GM08714 (cell line): ENCODE results near the gene BABAM1.
"Not testable (repeated sequence)": the region's sequence is repeated elsewhere in the genome, so short reads cannot be mapped to it uniquely, and the experiment has no call there.

ENCODE experiments used
- H3K4me3 ChIP-seq: fragments of 200-500 bp; sonication (Bioruptor generic); 2 replicates; pipeline ENCODE4 v1.5.1; 2014; ENCODE audit warnings: mild to moderate bottlenecking, low read length, inconsistent platforms
- ZNF274 ChIP-seq: IDR thresholded peaks from 2 replicates; pipeline ENCODE4 v1.6.1; 2012; ENCODE audit warnings: mild to moderate bottlenecking, low read depth, low read length

The BABAM1 gene

GRCh38 chr19:17249887-17250548 is 17.2 kb upstream of the BABAM1 start:
- TF ChIP-seq ZNF274 = no peak
- no peak overlapping the region for H3K4me3 ChIP-seq

- no peak for TF ChIP-seq ZNF274
- no peak overlapping the region for H3K4me3 ChIP-seq
These were observed 12.6 kb upstream of the BABAM1 start for GRCh38 chr19:17254636-17255035.

- TF ChIP-seq ZNF274 = no peak
- no peak overlapping the region for H3K4me3 ChIP-seq
These were observed 12.1 kb upstream of the BABAM1 start for GRCh38 chr19:17255150-17255621.

DNA sequence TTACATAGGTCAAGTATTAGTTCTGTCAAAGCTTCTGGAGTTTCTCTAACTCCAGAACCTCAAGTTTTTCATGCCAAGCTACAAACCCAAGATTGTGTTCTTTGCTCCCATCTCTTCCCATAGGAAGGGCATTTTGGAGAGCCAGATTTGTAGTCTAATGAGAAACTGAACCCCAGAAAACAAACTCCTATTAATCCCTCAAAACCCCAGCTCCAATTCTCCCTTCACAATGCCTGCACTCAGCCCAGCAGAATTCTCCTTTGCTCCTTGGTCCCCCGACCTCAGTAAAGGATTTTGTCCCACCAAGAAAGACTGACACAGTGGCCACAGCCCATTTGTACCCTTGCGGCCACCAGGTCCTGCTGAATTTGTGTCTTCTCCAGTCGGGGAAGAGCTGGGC is 11.1 kb upstream of the BABAM1 start:
- TF ChIP-seq ZNF274 = no peak
- no peak overlapping the region for H3K4me3 ChIP-seq

DNA sequence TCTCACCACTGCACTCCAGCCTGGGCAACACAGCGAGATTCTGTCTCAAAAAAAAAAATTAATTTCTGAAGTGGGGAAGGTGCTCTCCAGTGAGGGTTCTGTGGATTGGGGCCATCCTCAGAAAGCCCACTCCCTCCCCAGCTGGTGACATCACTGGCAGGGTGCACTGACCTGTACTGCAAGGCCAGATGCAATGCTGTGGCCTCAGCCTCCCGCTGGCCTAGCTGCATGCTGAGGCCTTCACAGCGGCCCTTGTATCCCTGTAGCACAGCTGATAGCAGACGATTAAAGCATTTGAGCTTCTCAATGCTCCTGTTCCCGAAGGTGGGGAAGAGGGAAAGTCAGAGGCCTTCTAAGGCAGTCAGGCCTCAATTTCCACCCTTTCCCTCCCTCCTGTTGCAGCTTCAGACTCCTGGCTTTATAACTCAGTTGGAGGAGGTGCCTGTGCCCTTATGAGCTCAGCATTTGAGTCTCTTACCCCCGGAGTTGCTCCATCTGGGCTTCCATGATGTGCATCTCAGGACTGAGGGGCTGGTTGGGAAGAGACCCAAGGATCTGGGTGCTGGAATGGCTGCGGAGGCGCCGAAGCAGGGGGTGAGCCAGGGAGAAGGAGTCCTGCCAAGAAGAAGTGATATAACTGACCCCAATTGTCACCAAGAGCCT is 8.0 kb upstream of the BABAM1 start:
- H3K4me3 ChIP-seq = no peak overlapping the region
- no peak for TF ChIP-seq ZNF274

- no peak for TF ChIP-seq ZNF274
- no peak overlapping the region for H3K4me3 ChIP-seq
These were observed 7.3 kb upstream of the BABAM1 start for GRCh38 chr19:17259934-17260333.

GRCh38 chr19:17260842-17261325 is 6.4 kb upstream of the BABAM1 start:
- no peak overlapping the region for H3K4me3 ChIP-seq
- TF ChIP-seq ZNF274 = no peak

DNA sequence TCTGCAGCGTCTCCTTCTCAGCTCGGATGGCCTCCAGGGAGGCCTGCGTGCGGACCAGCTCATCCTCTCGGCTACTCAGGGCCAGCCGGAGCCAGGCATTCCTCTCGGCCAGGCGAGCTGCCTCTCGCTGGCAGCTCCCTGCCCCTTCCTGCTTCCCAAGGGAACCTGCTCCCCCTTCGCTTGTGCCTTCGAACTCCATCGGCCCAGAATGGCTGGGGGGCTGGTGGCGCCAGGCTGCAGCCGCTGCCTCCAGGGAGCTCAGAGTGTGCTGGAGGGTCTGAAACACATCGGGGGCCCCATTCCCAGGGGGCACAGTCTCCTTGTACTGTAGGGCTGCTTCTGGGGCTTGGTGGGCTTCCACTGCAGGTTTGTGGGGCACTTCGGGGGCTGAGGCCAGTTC is 4.7 kb upstream of the BABAM1 start:
- no peak overlapping the region for H3K4me3 ChIP-seq
- no peak for TF ChIP-seq ZNF274

- no peak overlapping the region for H3K4me3 ChIP-seq
- TF ChIP-seq ZNF274 = no peak
These were observed 3.3 kb upstream of the BABAM1 start for GRCh38 chr19:17263712-17264640.

DNA sequence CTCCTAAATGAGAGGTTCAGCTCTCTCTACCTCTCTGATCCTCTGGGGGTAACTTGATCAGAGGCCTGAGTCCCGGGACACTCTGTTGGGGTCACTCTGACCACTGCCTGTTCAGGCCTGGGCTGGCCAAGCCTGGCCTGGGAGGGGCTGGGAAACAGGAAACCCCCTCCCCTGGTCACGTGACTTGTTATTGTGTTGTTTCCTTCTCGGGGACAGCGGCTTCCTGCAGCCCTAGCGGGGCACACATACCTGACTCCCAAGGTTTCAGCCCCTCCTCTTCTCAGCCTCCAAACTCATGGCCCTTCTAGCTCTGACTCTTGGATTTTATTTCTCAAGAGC is 2.6 kb upstream of the BABAM1 start, which contains the start of gene USHBP1:
Gene USHBP1 (minus strand): TSS at position 105 of the 339 bp plus-strand sequence. CDS start 446 bp downstream, outside the sequence.
- TF ChIP-seq ZNF274 = no peak
- H3K4me3 ChIP-seq = no peak within 1 kb of the TSS

GRCh38 chr19:17266026-17266425 is 1.2 kb upstream of the BABAM1 start:
- no peak for TF ChIP-seq ZNF274
- peak overlapping the region; percentile 36; the same call in 1 of the 2 replicates for H3K4me3 ChIP-seq

GRCh38 chr19:17266589-17266974 is 661 bp upstream of the BABAM1 start:
- no peak for TF ChIP-seq ZNF274
- H3K4me3 ChIP-seq = peak overlapping the region; percentile 36; the same call in 1 of the 2 replicates

DNA sequence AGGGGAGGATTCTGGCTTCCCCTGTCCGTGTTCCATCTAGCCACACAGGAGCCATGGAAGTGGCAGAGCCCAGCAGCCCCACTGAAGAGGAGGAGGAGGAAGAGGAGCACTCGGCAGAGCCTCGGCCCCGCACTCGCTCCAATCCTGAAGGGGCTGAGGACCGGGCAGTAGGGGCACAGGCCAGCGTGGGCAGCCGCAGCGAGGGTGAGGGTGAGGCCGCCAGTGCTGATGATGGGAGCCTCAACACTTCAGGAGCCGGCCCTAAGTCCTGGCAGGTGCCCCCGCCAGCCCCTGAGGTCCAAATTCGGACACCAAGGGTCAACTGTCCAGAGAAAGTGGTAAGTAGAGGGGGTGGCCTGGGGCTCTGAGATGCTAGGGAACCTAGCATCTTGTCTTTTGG is 1.5 kb downstream of the BABAM1 start:
- no peak for TF ChIP-seq ZNF274
- no peak overlapping the region; the same call in 1 of the 2 replicates for H3K4me3 ChIP-seq

DNA sequence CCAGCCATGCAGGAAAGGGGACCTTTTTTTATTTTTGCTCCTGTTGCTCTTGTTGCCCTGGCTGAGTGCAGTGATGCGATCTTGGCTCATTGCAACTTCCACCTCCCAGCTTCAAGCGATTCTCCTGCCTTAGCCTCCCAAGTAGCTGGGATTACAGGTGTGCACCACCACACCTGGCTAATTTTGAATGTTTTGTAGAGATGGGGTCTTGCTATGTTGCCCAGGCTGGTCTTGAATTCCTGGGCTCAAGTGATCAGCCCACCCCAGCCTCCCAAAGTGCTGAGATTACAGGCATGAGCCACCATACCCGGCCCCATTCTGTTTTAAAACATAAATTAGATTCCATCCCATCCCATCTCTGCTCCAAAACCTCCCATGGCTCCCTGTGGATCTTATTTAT is 7.6 kb downstream of the BABAM1 start:
- not testable (repeated sequence) for H3K4me3 ChIP-seq

DNA sequence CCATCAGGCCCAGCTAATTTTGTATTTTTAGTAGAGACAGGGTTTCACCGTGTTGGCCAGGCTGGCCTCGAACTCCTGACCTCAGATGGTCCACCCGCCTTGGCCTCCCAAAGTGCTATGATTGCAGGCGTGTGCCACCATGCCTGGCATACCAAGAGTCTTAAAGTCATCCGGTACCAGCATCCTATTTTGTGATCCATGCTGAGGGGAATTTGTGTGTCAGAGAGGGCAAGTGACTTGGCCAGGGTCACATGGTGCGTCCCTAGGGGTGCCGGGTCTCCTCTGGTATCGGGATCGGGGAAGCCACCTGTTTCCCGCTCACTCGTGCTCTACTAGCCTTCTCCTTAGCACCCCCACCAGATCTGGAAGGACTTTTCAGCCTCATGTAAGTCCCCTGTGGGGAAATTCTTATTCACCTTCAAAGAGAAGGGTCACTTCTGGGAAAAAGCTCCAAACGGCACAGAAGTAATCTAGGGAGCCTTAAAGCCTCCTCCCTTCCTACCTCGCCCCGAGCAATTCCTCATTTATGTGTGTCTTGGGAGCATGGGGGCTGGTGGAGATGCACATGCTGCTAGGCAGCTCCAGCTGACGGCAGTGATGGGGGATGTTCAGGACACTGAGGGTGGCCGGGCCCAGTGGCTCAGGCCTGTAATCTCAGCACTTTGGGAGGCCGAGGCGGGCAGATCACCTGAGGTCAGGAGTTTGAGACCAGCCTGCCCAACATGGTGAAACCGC is 8.4 kb downstream of the BABAM1 start:
- TF ChIP-seq ZNF274 = no peak

More for the DNA sequence above, 8.4 kb downstream of the BABAM1 start:
- no peak overlapping the region for H3K4me3 ChIP-seq
